Endothelial cell of umbilical vein (primary cell): ENCODE data around the gene TPP1. TPM values are rescaled to one million over a fixed set of nuclear protein-coding genes. Genes with fewer than 3 reads are reported as not detected.

ENCODE experiments used
- BruUV-seq: library from RNA; stranded (reverse); fragments of 400-500 nt; replicated peaks from 2 replicates; lab custom pipeline; 2021; lab: Mats Ljungman, UMichigan
- CTCF ChIA-PET: fragments of 300-600, 350-600 bp; sonication (Branson Sonifier 250); formaldehyde crosslinking; loops from one replicate; lab custom pipeline; 2021; ENCODE audit warnings: antibody characterized with exemption, inconsistent platforms; lab: Charles Lee
- POLR2A ChIA-PET: fragments of 300-600, 350-600 bp; sonication (Branson Sonifier 250); formaldehyde crosslinking; loops from one replicate; lab custom pipeline; 2021; ENCODE audit warnings: antibody characterized with exemption, inconsistent platforms; lab: Charles Lee
- DNase-seq: peaks from one replicate; pipeline ENCODE4 v3.0.0-alpha.2; 2011; ENCODE audit warnings: low read depth, low spot score
- FAIRE-seq: peaks from 2 replicates; lab custom pipeline; 2011; peaks lifted over from hg19 to GRCh38; lab: Jason Lieb, UNC
- H2AFZ ChIP-seq: 2 replicates; pipeline ENCODE4 v1.6.0; 2012; ENCODE audit warnings: low read depth, low read length, control low read depth, inconsistent platforms
- H3K27ac ChIP-seq: 2 replicates; pipeline ENCODE4 v1.5.1; 2011; ENCODE audit warnings: low read depth, mild to moderate bottlenecking, control low read depth, low read length, moderate library complexity; ENCODE audit not compliant: insufficient read depth
- H3K27me3 ChIP-seq, 2 experiments: 2 replicates each; pipeline versions ENCODE4 v1.6.0 to v1.6.1; 2011; ENCODE audit warnings: low read length in 2 of 2, mixed read lengths in 1 of 2; ENCODE audit not compliant: control insufficient read depth in 2 of 2, insufficient read depth in 2 of 2
- H3K36me3 ChIP-seq, 2 experiments: 2 replicates in 1 of 2; 3 replicates in 1 of 2; pipeline ENCODE4 v1.5.1; 2011; ENCODE audit warnings: low read length in 2 of 2, mild to moderate bottlenecking in 1 of 2, moderate library complexity in 1 of 2; ENCODE audit not compliant: control insufficient read depth in 2 of 2, insufficient read depth in 2 of 2; ENCODE audit errors: extremely low read depth in 1 of 2
- H3K4me1 ChIP-seq: 3 replicates; pipeline ENCODE4 v1.5.1; 2011; ENCODE audit warnings: mild to moderate bottlenecking, low read length; ENCODE audit not compliant: control insufficient read depth, insufficient read depth; ENCODE audit errors: extremely low read depth
- H3K4me2 ChIP-seq: 2 replicates; pipeline ENCODE4 v1.6.1; 2011; ENCODE audit warnings: low read length, control low read depth, mixed read lengths; ENCODE audit not compliant: insufficient read depth
- H3K4me3 ChIP-seq, 3 experiments: fragments of 200-600 bp in 1 of 3; sonication (generic), shearing (Covaris generic) in 1 of 3; replicated peaks in 1 of 3; 2 replicates each; pipeline ENCODE4 v1.5.1; 2011 to 2016; ENCODE audit warnings: control low read depth in 3 of 3, low read length in 3 of 3, mild to moderate bottlenecking in 2 of 3, inconsistent platforms in 1 of 3, low read depth in 1 of 3, moderate library complexity in 1 of 3; ENCODE audit not compliant: insufficient read depth in 1 of 3
- H3K79me2 ChIP-seq: 2 replicates; pipeline ENCODE4 v1.6.0; 2012; ENCODE audit warnings: low read length, inconsistent platforms; ENCODE audit not compliant: control insufficient read depth, insufficient read depth
- H3K9ac ChIP-seq: replicated peaks from 2 replicates; pipeline ENCODE3; 2011; ENCODE audit warnings: low read length, control low read depth; ENCODE audit not compliant: insufficient read depth; ENCODE audit errors: extremely low read depth
- H3K9me1 ChIP-seq: replicated peaks from 3 replicates; pipeline ENCODE4 v1.6.0; 2011; ENCODE audit warnings: mild to moderate bottlenecking, low read length; ENCODE audit not compliant: control insufficient read depth, insufficient read depth; ENCODE audit errors: extremely low read depth
- H3K9me3 ChIP-seq: replicated peaks from 2 replicates; pipeline ENCODE4 v1.5.1; 2012; ENCODE audit warnings: low read length, inconsistent platforms; ENCODE audit not compliant: control insufficient read depth, insufficient read depth
- H4K20me1 ChIP-seq: replicated peaks from 2 replicates; pipeline ENCODE3; 2011; ENCODE audit warnings: mild to moderate bottlenecking, low read length; ENCODE audit not compliant: control insufficient read depth, insufficient read depth; ENCODE audit errors: extremely low read depth
- EZH2 ChIP-seq: IDR thresholded peaks from 2 replicates; pipeline ENCODE4 v1.6.1; 2012; ENCODE audit warnings: borderline replicate concordance, low read depth, mild to moderate bottlenecking, moderate library complexity, low read length, inconsistent platforms; ENCODE audit not compliant: severe bottlenecking
- FOS ChIP-seq: IDR thresholded peaks from 2 replicates; pipeline ENCODE4 v1.6.1; 2011; ENCODE audit warnings: mild to moderate bottlenecking, low read length, moderate library complexity, borderline replicate concordance; ENCODE audit not compliant: insufficient read depth
- MAX ChIP-seq: IDR thresholded peaks from 2 replicates; pipeline ENCODE4 v1.6.1; 2011; ENCODE audit not compliant: insufficient read depth, insufficient read length
- POLR2A ChIP-seq: IDR thresholded peaks from 2 replicates; pipeline ENCODE4 v1.6.1; 2012; ENCODE audit warnings: low read depth, mild to moderate bottlenecking, control low read depth, low read length
- POLR2AphosphoS5 ChIP-seq: IDR thresholded peaks from 2 replicates; pipeline ENCODE4 v1.6.1; 2012; ENCODE audit warnings: low read depth, mild to moderate bottlenecking, control low read depth, low read length, moderate library complexity; ENCODE audit not compliant: insufficient read depth
- dilution Hi-C: fragments of 300-500 bp; cut with MboI; formaldehyde crosslinking; loops from one replicate; pipeline ENCODE4 v1.15.0; 2019; ENCODE audit warnings: low sequenced_read_pairs; ENCODE audit not compliant: extremely low pct_ligation_motif_present
- intact Hi-C: fragments of 100-400 bp; cut with micrococcal nuclease; formaldehyde crosslinking; loops from one replicate; pipeline ENCODE4 v1.10.0; 2022
- polyA plus RNA-seq, 4 experiments: library from polyadenylated mRNA; depleted of rRNA in 3 of 4; stranded (reverse) in 3 of 4; unstranded in 1 of 4; fragments of >200 nt; gene quantifications; 2 replicates each; pipeline versions ENCODE4 v1.2.1 to v1.2.3, GENCODE V29; 2011 to 2012; ENCODE audit warnings: missing spikeins in 1 of 4
- total RNA-seq: library from RNA; stranded (reverse); gene quantifications from 2 replicates; pipeline ENCODE4 v1.2.3, GENCODE V29; 2021

Gene TPP1
- total and polyA plus RNA-seq, 2 donors (not counting 3 experiments of a cell fraction or from before 2014, with no cell fraction given), result 124 to 224 TPM

- POLR2A ChIA-PET, result interaction anchor here (1.2 kb wide), 1 partner anchor 67 kb away, joined by 3 read pairs; the partner anchor contains the start of gene MRPL17
- peaks cover 11 to 14% of the 10 kb centered on the region in 2 experiments for H3K36me3 ChIP-seq
- no peak for TF ChIP-seq POLR2A
- TF ChIP-seq FOS, result peak; percentile 35
- H2AFZ ChIP-seq, result no peak overlapping the region
- peaks cover 12% of the 10 kb centered on the region for H3K79me2 ChIP-seq
- CTCF ChIA-PET, result interaction anchor here (1.2 to 4.5 kb wide), 4 partner anchors 52 to 87 kb away, joined by 4 to 35 read pairs (median 20); partner anchors contain the start of gene MRPL17
- DNase-seq (no peak), FAIRE-seq (no peak)
- no peak overlapping the region for H3K4me3 ChIP-seq
- peaks cover 47% of the 10 kb centered on the region for H3K4me1 ChIP-seq
- no peaks in the 10 kb centered on the region for H3K9me3 ChIP-seq
- no peak overlapping the region for H3K9ac ChIP-seq
- dilution Hi-C loops (no loop called here), intact Hi-C loops (loop anchor here (5.0 kb wide), 1 partner anchor 141 kb away; no protein-coding TSS in a partner anchor)
- H4K20me1 ChIP-seq, result no peaks in the 10 kb centered on the region
- no peak overlapping the region for H3K4me2 ChIP-seq
- H3K27ac ChIP-seq, result no peak overlapping the region
- no peaks in the 10 kb centered on the region for H3K27me3 ChIP-seq
- no TSS peak for BruUV-seq
- no peaks in the 10 kb centered on the region for H3K9me1 ChIP-seq
These were observed 3.2 kb downstream of the TPP1 start for GRCh38 chr11:6615882-6616585.

DNA sequence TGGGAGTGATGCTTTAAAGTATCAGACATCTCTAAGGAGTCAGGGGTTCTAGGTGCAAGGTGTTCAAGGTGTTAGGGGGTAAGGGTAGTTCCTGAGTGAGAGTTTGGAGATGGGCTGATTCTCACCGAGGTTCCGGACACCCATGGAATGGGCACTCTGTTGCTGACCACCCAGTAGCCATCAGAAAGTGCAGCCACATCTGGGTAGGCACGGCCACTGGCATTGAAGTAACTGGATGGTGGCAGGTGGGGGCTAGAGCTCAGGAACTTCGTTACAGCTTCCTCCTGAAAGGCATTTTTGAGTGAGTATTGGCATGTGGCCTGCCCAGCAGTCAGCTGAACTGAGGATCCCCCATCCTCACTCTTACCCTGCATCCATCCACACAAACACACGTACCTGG lies 4.2 kb downstream of the TPP1 start:
- peaks cover 54% of the 10 kb centered on the region for H3K4me1 ChIP-seq
- peaks cover 16 to 24% of the 10 kb centered on the region in 2 experiments for H3K36me3 ChIP-seq
- CTCF ChIA-PET, result interaction anchor here (1.2 kb wide), 1 partner anchor 84 kb away, joined by 4 read pairs; no protein-coding TSS in a partner anchor
- intact Hi-C loops, result loop anchor here (5.0 kb wide), 1 partner anchor 142 kb away; no protein-coding TSS in a partner anchor
- TF ChIP-seq POLR2A, result no peak
- TF ChIP-seq POLR2AphosphoS5, result no peak
- no peak for TF ChIP-seq MAX
- TF ChIP-seq FOS, result no peak
- no peak for TF ChIP-seq EZH2
- no peaks in the 10 kb centered on the region for H3K9me3 ChIP-seq
- no peak overlapping the region for H3K4me3 ChIP-seq
- H4K20me1 ChIP-seq, result no peaks in the 10 kb centered on the region
- H3K27ac ChIP-seq, result no peak overlapping the region
- no peak for FAIRE-seq
- H3K9me1 ChIP-seq, result no peaks in the 10 kb centered on the region
- peaks cover 21% of the 10 kb centered on the region for H3K79me2 ChIP-seq
- no peak overlapping the region for H3K4me2 ChIP-seq
- DNase-seq, result no peak
- no TSS peak for BruUV-seq
- POLR2A ChIA-PET, result no interaction called here
- H3K9ac ChIP-seq, result no peak overlapping the region
- dilution Hi-C loops, result no loop called here
- no peaks in the 10 kb centered on the region for H3K27me3 ChIP-seq
- H2AFZ ChIP-seq, result no peak overlapping the region
